HG03520 (cell line): ENCODE results near the gene RXRA.

ENCODE experiments used
- ATAC-seq: cut with Tn5 transposase; IDR thresholded peaks from one replicate; pipeline ENCODE4 v1.9.1; 2021; ENCODE audit warnings: mild to moderate bottlenecking, moderate library complexity; ENCODE audit not compliant: unreplicated experiment

RXRA gene

DNA sequence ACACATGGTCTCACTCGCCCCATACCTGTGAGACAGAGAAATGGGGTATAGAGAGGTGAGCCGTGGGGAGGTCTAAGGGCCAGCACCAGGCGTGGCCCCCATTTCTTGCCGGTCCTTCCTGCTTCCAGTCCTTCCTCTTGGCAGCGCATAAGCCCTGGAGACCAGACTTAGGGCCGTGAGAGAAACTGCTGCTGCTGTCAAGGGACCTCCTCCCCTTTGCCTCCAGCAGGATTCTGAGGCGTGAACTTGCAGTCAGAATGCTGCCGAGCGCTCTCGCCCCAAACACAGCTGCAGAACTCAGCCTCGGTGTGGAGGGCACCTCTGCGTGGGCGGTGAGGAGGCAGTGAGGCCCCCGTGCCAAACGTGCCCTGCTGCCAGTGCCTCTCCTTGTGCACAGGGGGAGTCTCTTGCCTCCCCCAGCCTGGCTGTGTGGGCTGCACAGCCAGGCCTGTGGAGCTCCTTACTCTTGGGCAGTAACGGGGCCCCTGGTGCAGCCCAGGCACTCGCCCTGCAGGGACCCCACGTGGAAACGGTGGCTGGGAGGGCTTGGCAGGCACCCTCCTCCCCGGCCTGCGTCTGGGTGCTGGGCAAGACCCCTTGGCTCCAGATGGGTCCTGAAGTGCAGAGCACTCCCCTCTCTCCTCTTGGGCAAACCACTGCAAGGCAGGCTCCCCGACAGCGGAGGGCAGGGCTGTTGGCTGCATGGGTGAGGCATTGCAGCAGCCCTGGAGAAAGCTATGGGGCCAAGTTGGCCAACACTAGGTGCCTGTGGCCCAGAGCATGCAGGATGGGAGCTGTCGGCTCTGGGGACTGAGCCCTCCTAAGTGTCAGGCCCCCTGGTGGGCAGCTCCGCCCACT, 85.4 kb downstream of the RXRA start:
- no peak for ATAC-seq

- no peak for ATAC-seq
Observed at GRCh38 chr9:134412298-134412711, 86.0 kb downstream of the RXRA start.

- no peak for ATAC-seq
Observed at GRCh38 chr9:134413112-134413715, 87.0 kb downstream of the RXRA start.

- no peak for ATAC-seq
Observed at GRCh38 chr9:134413890-134414623, 87.8 kb downstream of the RXRA start.

GRCh38 chr9:134414900-134415425, 88.7 kb downstream of the RXRA start:
- no peak for ATAC-seq

- no peak for ATAC-seq
Observed at GRCh38 chr9:134416385-134417015, 90.2 kb downstream of the RXRA start.

DNA sequence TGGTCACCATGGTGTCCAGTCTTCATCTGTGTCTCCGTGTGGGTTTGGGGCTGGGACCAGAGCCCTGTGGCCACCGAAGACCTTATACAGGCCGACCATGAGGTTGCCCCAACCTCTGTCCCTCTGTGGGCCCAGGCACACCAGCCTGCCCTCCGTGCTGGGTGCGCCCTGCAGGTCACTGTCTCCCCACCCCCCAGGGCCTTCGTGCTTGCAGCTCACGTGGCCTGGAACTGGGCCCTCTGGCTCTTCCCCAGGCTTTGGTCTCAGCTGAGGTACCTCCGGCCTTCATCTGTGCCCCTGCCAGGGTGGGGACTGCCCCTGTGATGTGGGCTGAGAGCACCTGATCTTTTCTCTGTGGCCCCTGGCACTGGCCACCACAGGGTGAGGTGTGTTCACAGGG, 92.1 kb downstream of the RXRA start:
- no peak for ATAC-seq

DNA sequence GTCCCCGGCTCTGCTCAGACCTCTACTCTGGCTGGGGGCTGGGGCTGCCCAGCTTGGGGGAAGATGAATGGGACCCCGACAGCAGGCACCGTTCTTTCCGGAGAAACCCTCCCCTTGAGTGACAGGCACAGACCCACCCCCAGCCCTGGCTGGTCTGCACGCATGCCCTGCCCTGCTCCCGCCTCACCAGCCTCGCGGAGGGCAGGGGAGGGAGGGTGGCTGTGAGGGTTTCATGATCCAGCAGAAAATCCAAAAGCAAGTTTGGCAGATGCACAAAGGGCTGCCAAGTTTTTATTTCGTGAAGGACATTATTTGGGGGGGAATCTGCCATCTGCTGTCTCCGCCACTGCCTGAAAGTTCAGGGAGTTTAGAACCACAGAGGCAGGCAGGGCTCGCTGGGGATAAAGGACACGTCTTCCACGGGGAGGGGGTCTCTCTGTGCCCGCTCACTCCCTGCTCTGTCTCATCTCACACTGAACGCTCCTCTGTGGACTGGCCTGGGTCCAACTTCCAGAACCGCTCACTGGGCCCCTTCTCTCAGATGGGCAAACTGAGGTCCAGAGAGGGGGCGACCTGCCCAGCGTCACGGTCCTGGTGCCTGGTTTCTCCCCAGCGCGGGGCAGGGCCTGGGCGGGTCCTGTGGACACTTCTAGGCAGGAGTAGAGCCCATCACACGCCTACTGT, 92.9 kb downstream of the RXRA start:
- no peak for ATAC-seq

DNA sequence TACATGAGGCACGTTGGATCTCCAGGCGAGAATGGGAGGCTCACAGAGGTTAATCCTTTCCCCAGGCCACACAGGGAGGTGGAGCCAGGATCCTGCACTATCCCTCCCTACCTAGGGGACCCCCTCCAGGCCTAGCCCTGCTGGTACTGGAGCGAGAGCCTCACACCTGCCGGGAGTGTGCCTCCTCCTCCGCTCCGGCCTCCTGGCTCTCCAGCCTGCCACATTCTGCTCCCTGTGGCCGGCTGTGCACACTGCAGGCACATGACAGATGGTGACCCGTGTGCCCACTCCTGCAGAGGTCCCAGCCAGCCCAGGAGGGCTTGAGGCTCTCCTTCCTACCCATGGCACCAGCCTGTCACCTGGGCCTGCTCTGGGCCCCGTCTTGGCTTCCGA, 93.4 kb downstream of the RXRA start:
- no peak for ATAC-seq

GRCh38 chr9:134420281-134420845, 94.1 kb downstream of the RXRA start:
- ATAC-seq = no peak

GRCh38 chr9:134420974-134421432, 94.7 kb downstream of the RXRA start:
- ATAC-seq = no peak

DNA sequence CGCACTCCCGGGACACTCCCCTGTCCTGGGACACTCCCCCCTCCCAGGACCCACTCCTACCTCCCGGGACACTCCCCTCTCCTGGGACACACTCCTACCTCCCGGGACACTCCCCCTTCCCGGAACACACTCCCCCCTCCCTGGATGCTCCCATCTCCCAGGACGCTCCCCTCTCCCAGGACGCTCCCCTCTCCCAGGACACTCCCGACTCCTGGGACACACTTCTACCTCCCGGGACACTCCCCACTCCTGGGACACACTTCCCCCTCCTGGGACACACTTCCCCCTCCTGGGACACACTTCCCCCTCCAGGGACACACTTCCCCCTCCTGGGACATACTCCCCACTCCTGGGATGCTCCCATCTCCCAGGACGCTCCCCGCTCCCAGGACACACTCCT, 95.6 kb downstream of the RXRA start:
- ATAC-seq = no peak

GRCh38 chr9:134422301-134423090, 96.2 kb downstream of the RXRA start:
- no peak for ATAC-seq

DNA sequence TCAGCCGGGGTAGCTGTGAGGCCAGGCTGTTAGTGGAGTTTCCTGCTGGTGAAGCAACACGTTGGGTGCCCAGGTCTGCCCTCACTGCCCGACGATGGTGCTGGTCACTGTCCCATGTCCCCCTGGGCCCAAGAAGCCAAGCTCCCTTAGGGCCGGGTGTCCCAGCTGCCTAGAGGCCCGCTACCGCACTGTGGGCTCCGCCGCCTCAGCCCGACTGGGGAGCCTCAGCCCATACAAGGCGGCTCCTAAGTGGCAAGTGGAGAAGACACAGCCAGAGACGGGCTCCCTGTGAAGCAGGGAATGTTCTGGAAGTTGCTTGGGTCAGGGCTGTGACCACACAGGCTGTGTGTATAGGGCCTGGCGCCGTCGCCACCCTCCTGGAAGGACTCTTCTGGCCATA, 96.9 kb downstream of the RXRA start:
- no peak for ATAC-seq

DNA sequence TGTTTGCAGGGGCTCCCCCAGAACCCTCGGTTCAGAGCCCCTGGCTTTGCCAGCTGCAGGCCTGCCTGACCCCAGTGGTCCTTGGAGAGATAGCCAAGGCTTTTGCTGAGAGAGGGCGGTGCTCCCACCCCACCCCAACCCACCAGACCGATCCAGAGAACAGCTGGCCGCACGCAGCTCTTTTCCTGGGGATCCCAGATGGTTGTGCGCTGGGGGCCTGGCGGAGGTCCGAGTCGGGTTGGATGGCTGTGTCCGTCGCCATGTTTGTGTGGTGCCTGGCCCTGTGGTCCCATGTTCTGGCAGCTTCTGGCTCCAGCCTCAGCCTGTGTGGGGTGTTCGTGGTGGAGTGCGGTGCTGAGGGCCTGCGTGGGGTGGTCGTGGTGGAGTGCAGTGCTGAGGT, 97.5 kb downstream of the RXRA start:
- no peak for ATAC-seq

DNA sequence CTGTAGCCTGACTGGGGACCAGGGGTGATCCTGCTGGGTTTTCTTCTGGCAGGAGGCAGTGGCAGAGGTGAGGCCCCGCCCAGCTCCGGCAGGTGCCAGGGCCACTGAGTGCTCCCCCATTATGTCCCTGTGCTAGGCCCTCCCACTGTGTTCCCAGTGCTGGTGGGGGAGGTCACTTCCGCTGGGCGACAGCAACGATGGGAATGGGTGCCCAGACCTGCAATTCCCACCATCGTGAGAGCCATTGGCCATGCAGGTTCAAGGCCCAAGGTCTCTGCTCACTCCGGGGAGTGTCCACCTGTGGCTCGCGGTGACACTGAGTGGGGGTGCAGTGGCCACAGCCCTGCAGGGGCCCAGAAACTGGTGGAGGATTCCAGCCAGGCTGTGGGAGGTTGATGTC, 98.6 kb downstream of the RXRA start:
- ATAC-seq = no peak

DNA sequence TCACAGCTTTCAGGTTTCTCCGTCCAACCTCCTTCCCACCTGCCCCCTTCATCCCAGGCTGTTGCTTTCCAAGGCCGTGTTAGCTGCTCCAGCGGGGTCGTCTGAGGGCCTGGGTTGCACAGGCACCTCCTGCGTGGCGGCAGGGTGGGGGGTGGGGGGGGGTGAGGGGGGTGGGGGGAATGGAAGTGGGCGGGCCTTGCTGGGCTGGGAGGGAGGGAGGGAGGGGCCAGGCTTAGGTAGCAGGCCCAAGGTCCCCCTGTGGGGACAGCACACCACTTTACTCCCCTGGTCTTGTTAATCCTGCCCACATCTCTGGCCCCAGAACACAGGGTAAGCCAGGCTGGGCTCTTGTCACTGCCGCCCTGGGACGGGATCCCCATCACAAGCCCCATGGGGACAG, 99.1 kb downstream of the RXRA start:
- no peak for ATAC-seq

DNA sequence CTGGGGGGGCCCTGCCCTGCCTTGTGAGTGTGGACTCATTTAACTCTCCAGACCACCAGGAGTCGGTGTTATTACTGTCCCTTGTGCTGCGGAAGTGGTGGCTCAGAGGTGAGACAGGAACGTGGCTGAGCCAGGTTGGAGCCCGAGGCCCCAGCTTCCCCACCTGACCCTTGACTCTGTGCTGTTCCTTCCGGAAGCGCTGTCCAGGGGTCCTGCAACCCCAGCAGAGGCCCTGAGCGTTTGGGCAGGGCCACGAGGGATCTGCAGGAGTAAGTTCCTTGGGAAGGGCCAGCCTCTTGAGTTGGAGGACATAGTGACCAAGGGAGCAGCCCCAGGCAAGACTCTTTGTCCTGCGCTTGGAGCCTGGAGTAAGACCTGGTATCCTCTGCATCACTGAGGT, 99.6 kb downstream of the RXRA start:
- ATAC-seq = no peak

- no peak for ATAC-seq
Observed at GRCh38 chr9:134426436-134426835, 100.2 kb downstream of the RXRA start.
